ENCODE data around the gene PLXNA1.

Gene PLXNA1

GRCh38 chr3:126954141-126954842, 28.6 kb upstream of the PLXNA1 start:
- DNase-seq = no peak

- DNase-seq = no peak
Measured at GRCh38 chr3:126955004-126955790, 27.7 kb upstream of the PLXNA1 start.

GRCh38 chr3:126956361-126956760, 26.6 kb upstream of the PLXNA1 start:
- no peak for DNase-seq

GRCh38 chr3:126956866-126957650, 25.9 kb upstream of the PLXNA1 start:
- no peak for DNase-seq

GRCh38 chr3:126957776-126958637, 24.9 kb upstream of the PLXNA1 start:
- DNase-seq = no peak

- no peak for DNase-seq
Measured at GRCh38 chr3:126958638-126959085, 24.3 kb upstream of the PLXNA1 start.

GRCh38 chr3:126959136-126959920, 23.6 kb upstream of the PLXNA1 start:
- no peak for DNase-seq

- DNase-seq = no peak
Measured at GRCh38 chr3:126959921-126960603, 22.9 kb upstream of the PLXNA1 start.

GRCh38 chr3:126960604-126960995, 22.3 kb upstream of the PLXNA1 start:
- DNase-seq = peak; percentile 0

- DNase-seq = no peak
Measured at GRCh38 chr3:126961191-126961790, 21.6 kb upstream of the PLXNA1 start.

GRCh38 chr3:126961791-126962461, 21.0 kb upstream of the PLXNA1 start:
- DNase-seq = no peak

GRCh38 chr3:126962756-126963155, 20.2 kb upstream of the PLXNA1 start:
- DNase-seq = no peak

- DNase-seq = no peak
Measured at GRCh38 chr3:126963261-126964190, 19.4 kb upstream of the PLXNA1 start.

- no peak for DNase-seq
Measured at GRCh38 chr3:126964261-126964660, 18.7 kb upstream of the PLXNA1 start.

- no peak for DNase-seq
Measured at GRCh38 chr3:126964950-126965349, 18.0 kb upstream of the PLXNA1 start.

GRCh38 chr3:126965526-126966080, 17.3 kb upstream of the PLXNA1 start:
- no peak for DNase-seq

- DNase-seq = no peak
Measured at GRCh38 chr3:126967386-126967785, 15.5 kb upstream of the PLXNA1 start.
